GM12874 (cell line): ENCODE results near the gene RGL2.

ENCODE experiments used
- TF ChIP-seq, protein P1 (sequence below): IDR thresholded peaks from 2 replicates; pipeline ENCODE4 v1.5.1; 2011; ENCODE audit warnings: low read depth, mild to moderate bottlenecking, control low read depth, low read length, moderate library complexity; ENCODE audit not compliant: insufficient read depth

The RGL2 gene

DNA sequence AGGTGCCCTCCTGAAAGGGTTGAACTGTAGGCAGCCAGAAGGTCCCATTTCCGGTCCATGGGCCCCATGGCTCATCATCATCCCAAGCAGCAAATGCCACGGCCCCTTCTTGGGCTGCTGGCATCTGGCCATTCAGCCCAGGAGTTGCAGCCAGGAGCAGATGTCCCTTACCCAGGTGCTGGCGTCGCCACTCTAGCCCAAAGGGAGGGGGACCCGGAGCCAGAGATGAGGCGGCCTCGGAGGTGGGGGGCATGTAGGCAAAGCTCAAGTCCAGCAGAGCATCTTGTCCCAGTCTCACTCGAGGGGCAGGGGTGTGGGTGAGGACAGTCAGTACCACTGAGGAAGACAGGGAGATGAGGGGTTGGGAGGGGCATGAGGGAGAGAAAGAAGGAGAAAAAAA lies 6.3 kb upstream of the RGL2 start:
- TF ChIP-seq, protein P1, sequence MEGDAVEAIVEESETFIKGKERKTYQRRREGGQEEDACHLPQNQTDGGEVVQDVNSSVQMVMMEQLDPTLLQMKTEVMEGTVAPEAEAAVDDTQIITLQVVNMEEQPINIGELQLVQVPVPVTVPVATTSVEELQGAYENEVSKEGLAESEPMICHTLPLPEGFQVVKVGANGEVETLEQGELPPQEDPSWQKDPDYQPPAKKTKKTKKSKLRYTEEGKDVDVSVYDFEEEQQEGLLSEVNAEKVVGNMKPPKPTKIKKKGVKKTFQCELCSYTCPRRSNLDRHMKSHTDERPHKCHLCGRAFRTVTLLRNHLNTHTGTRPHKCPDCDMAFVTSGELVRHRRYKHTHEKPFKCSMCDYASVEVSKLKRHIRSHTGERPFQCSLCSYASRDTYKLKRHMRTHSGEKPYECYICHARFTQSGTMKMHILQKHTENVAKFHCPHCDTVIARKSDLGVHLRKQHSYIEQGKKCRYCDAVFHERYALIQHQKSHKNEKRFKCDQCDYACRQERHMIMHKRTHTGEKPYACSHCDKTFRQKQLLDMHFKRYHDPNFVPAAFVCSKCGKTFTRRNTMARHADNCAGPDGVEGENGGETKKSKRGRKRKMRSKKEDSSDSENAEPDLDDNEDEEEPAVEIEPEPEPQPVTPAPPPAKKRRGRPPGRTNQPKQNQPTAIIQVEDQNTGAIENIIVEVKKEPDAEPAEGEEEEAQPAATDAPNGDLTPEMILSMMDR: no peak

GRCh38 chr6:33304216-33304615 lies 5.5 kb upstream of the RGL2 start:
- TF ChIP-seq, protein P1: no peak

DNA sequence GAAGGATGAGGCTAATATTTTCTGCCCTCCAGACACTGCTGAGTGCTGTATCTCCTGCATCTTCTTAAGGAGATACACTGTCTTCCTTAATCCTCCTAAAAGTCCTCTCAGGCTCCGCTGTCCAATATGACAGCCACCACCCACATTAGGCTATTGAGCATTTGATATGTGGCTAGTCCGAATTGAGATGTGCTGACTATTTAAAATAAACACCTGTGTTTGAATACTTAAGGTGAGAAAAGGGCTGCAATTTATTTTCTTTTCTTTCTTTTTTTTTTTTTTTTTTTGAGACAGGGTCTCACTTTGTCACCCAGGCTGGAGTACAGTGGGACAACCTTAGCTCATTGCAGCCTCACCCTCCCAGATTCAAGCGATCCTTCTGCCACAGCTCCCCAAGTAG lies 3.1 kb upstream of the RGL2 start:
- TF ChIP-seq, protein P1: no peak

DNA sequence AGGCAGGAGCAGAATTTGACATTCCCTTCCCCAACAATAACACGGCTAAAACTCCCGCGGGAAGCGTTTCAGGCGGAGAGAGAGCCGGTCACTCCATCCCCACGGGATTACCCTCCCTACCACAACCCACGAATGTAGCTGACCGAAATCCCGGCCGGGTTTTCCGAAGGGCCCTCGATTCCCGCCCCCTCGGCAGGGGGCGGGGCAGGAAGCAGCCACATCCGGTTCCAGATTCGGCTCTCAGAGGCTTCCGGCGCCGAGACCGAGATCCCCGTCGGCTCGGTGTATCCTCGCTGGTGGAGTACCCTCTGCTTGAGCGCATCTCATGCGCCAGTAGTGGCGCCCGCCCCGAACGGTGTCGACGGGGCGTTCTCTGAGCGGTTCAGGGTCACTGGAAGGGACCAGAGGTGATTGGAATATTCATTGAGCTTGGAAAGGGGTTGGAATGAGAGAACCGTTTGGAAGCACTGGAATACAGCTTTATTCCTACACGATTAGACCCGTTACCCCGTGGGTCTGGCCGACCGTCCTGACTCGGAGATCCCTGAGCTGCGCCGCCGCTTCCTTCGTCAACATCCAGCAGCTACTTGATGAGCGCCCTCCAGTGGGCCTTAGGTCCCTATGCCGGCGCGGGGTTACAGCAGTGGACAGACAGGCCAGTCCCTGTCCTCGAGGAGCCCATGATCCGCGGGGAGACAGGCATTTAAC lies 649 bp upstream of the RGL2 start:
- TF ChIP-seq, protein P1: peak; percentile 81

- TF ChIP-seq, protein P1: 0 out of 2 replicates have a peak, but pooled peaks have one; percentile 14
Observed at GRCh38 chr6:33297956-33298772, 578 bp downstream of the RGL2 start.

- TF ChIP-seq, protein P1: no peak
Observed at GRCh38 chr6:33297406-33297955, 1.3 kb downstream of the RGL2 start.

GRCh38 chr6:33296797-33297405 lies 1.8 kb downstream of the RGL2 start:
- TF ChIP-seq, protein P1: no peak
